ENCODE results near the gene WNT10A. TPM values are rescaled to one million over a fixed set of nuclear protein-coding genes. Genes with fewer than 3 reads are reported as not detected.

Gene WNT10A
- total RNA-seq, 1 experiment from 2014 or later = 2.4 TPM

- H3K4me3 Mint-ChIP-seq (ENCODE audit: low read depth, unreplicated experiment) = no peak overlapping the region
- BruUV-seq (replicated peaks) = no TSS peak
- DNase-seq = no peak
- H3K36me3 Mint-ChIP-seq (ENCODE audit: insufficient read depth, unreplicated experiment) = peaks cover 27% of the 10 kb centered on the region
- H3K4me1 Mint-ChIP-seq (ENCODE audit: low read depth, unreplicated experiment) = peaks cover 28% of the 10 kb centered on the region
- no peaks in the 10 kb centered on the region for H3K9me3 Mint-ChIP-seq (ENCODE audit: low read depth, unreplicated experiment)
- CTCF ChIA-PET = interaction anchor here (1.1 to 4.5 kb wide), 2 partner anchors 19 to 36 kb away, joined by 3 to 70 read pairs; no protein-coding TSS in a partner anchor
- intact Hi-C loops (cut with micrococcal nuclease; ENCODE audit: unreplicated experiment) = loop anchor here (5.0 to 10.0 kb wide), 2 partner anchors 99 to 276 kb away; no protein-coding TSS in a partner anchor
- H3K27ac Mint-ChIP-seq (ENCODE audit: unreplicated experiment) = no peak overlapping the region
- no peak for TF ChIP-seq CTCF (IDR thresholded peaks at IDR 0.05; ENCODE audit: unreplicated experiment)
- H3K27me3 Mint-ChIP-seq (ENCODE audit: unreplicated experiment) = peaks cover 65% of the 10 kb centered on the region
Observed at GRCh38 chr2:218878486-218878885, 2.2 kb upstream of the WNT10A start.

GRCh38 chr2:218878926-218879761 is 1.5 kb upstream of the WNT10A start:
- intact Hi-C loops (cut with micrococcal nuclease; ENCODE audit: unreplicated experiment) = loop anchor here (5.0 to 10.0 kb wide), 2 partner anchors 98 to 276 kb away; no protein-coding TSS in a partner anchor
- CTCF ChIA-PET = interaction anchor here (1.1 to 4.5 kb wide), 3 partner anchors 18 to 36 kb away, joined by 3 to 70 read pairs (median 20); no protein-coding TSS in a partner anchor
- BruUV-seq (replicated peaks) = no TSS peak
- H3K36me3 Mint-ChIP-seq (ENCODE audit: insufficient read depth, unreplicated experiment) = peaks cover 27% of the 10 kb centered on the region
- H3K9me3 Mint-ChIP-seq (ENCODE audit: low read depth, unreplicated experiment) = no peaks in the 10 kb centered on the region
- H3K27ac Mint-ChIP-seq (ENCODE audit: unreplicated experiment) = no peak overlapping the region
- H3K4me1 Mint-ChIP-seq (ENCODE audit: low read depth, unreplicated experiment) = peaks cover 30% of the 10 kb centered on the region
- H3K27me3 Mint-ChIP-seq (ENCODE audit: unreplicated experiment) = peaks cover 65% of the 10 kb centered on the region
- no peak for TF ChIP-seq CTCF (IDR thresholded peaks at IDR 0.05; ENCODE audit: unreplicated experiment)
- no peak for DNase-seq
- peak overlapping the region; percentile 85 for H3K4me3 Mint-ChIP-seq (ENCODE audit: low read depth, unreplicated experiment)

GRCh38 chr2:218879776-218880101 is 913 bp upstream of the WNT10A start:
- no peak for TF ChIP-seq CTCF (IDR thresholded peaks at IDR 0.05; ENCODE audit: unreplicated experiment)
- DNase-seq = no peak
- Mint-ChIP-seq H3K36me3 (ENCODE audit: insufficient read depth, unreplicated experiment) (peaks cover 27% of the 10 kb centered on the region), H3K9me3 (ENCODE audit: low read depth, unreplicated experiment) (no peaks in the 10 kb centered on the region), H3K4me1 (ENCODE audit: low read depth, unreplicated experiment) (peaks cover 36% of the 10 kb centered on the region), H3K27ac (ENCODE audit: unreplicated experiment) (no peak overlapping the region), H3K4me3 (ENCODE audit: low read depth, unreplicated experiment) (peak overlapping the region; percentile 85), H3K27me3 (ENCODE audit: unreplicated experiment) (peaks cover 65% of the 10 kb centered on the region)
- CTCF ChIA-PET = interaction anchor here (1.3 to 2.2 kb wide), 2 partner anchors 13 to 17 kb away, joined by 5 to 20 read pairs; no protein-coding TSS in a partner anchor
- intact Hi-C loops (cut with micrococcal nuclease; ENCODE audit: unreplicated experiment) = loop anchor here (5.0 to 10.0 kb wide), 2 partner anchors 98 to 275 kb away; no protein-coding TSS in a partner anchor
- no TSS peak for BruUV-seq (replicated peaks)

- peaks cover 27% of the 10 kb centered on the region for H3K36me3 Mint-ChIP-seq (ENCODE audit: insufficient read depth, unreplicated experiment)
- CTCF ChIA-PET = interaction anchor here (0.7 to 2.2 kb wide), 4 partner anchors 8 to 379 kb away, joined by 3 to 20 read pairs (median 4); no protein-coding TSS in a partner anchor
- H3K9me3 Mint-ChIP-seq (ENCODE audit: low read depth, unreplicated experiment) = no peaks in the 10 kb centered on the region
- no peak for DNase-seq
- H3K4me3 Mint-ChIP-seq (ENCODE audit: low read depth, unreplicated experiment) = peak overlapping the region; percentile 85
- TF ChIP-seq CTCF (IDR thresholded peaks at IDR 0.05; ENCODE audit: unreplicated experiment) = no peak
- BruUV-seq (replicated peaks) = no TSS peak
- intact Hi-C loops (cut with micrococcal nuclease; ENCODE audit: unreplicated experiment) = no loop called here
- H3K4me1 Mint-ChIP-seq (ENCODE audit: low read depth, unreplicated experiment) = peaks cover 39% of the 10 kb centered on the region
- peaks cover 69% of the 10 kb centered on the region for H3K27me3 Mint-ChIP-seq (ENCODE audit: unreplicated experiment)
- peak overlapping the region; percentile 54 for H3K27ac Mint-ChIP-seq (ENCODE audit: unreplicated experiment)
Observed at GRCh38 chr2:218880859-218881594, 375 bp downstream of the WNT10A start.
